ENCODE data around the gene VWA5B1.

The VWA5B1 gene

DNA sequence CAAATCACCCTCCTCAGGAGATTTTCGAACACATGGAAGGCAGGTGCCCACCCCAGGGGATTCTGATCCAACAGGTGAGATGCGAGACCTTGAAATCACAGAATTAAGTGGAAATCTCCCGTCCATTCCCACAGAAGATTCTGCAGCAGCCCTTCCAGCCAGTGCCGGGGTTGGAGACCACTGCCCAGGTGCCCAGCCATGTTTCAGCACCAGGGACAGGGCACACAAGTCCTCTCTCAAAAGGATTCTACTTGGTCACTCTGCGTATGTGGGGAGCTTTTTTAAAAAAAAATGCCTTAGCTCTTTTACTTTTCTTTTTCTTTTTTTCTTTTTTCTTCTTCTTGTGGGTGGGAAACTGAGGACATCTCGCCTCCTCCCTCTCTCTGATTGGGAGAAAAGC is 80.7 kb downstream of the VWA5B1 start:
- DNase-seq = no peak

DNA sequence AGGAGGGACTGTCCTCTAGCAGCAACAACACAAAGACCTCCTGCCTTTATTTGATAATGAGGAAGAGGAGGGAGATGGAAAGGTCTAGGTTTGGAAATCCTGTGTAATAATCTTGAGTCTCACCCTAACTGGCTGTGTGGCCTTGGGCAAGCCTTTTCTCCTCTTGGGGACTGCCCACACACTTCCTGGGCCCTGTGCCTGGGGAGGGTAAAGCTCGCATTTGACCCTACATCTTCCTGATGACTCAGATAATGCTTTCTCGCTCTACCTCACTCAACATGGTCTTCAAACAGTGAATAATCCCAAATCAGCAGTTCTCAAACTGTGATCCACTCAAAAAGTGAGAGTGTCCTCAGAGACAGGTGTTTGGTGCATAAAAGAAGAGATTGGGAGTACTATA is 81.2 kb downstream of the VWA5B1 start:
- no peak for DNase-seq

- no peak for DNase-seq
These were observed 82.0 kb downstream of the VWA5B1 start for GRCh38 chr1:20372676-20373075.

DNA sequence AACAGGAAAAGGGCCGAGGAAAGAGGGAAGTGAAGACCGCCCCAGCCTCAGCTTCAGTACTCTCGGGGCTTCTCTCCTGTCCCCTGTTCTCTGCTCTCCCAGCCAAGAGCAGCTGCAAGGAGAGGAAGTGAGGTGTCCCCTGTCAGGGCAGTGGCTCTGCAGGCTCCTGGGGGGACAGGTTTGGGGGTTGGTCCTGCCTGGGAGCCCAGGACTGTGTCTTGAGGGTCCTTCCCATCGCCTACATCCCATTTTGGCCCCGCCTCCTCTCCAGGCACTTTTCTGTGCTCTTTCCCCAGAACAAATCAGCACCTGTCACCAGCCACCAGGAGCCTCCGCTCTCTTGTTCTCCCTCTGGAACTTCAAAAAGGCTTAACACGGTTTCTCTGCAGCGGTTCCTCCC is 82.6 kb downstream of the VWA5B1 start:
- DNase-seq = no peak

DNA sequence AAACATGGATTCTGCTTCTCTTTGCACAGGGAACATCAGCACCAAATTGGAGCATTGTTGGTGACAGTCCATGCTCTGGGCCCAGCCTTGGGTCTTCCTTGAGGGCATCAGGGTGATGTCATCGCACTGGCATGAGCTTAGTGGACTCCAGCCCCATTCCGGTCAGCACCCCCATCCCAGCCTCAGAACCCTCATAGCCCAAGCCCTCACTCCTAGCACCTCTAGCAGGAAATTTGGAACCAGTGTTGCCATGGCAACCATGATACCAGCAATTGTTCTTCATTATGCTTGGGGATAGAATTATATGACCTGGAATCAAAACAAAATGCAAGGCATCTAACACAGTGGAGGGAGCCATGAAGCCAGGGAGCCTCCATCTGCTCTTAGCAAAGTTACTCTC is 83.1 kb downstream of the VWA5B1 start:
- DNase-seq = no peak

GRCh38 chr1:20375563-20375962 is 84.9 kb downstream of the VWA5B1 start:
- no peak for DNase-seq

- no peak for DNase-seq
These were observed 85.5 kb downstream of the VWA5B1 start for GRCh38 chr1:20376171-20376570.

GRCh38 chr1:20376880-20377494 is 86.3 kb downstream of the VWA5B1 start:
- DNase-seq = no peak

GRCh38 chr1:20377516-20378270 is 87.0 kb downstream of the VWA5B1 start:
- DNase-seq = no peak

DNA sequence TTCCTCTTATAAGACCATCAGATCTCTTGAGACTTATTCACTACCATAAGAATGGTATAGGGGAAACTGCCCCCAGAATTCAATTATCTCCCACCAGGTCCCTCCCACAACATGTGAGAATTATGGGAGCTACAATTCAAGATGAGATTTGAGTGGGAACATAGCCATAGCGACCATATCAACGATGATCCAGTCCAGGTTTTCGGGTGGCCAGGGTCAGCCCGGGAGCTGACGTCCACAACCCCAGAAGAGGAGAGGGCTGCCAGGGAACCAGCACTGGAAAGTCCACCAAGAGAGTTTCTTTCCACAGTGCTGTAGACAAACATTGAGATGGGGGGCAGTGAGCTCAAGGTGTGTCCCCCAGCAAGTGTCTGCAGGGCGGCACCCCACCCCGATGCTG is 88.4 kb downstream of the VWA5B1 start:
- no peak for DNase-seq

DNA sequence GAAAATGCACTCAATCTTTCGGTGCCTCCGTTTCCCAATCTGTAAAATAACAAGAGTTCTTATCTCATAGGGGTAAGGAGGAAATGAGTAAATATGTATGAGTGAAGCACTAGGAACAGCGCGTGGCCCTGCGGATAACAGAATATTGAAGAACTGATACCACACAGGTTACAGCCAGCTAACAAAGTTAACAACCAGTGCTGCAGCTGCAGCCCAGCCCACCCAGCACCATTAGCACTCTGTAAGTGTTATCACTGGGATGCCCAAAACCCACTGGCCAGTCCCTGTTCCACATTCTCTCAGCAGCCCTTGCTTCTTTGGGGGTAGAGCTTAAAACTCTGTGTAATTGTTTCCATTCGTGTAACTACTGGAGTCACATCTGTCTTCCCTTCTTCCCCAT is 89.5 kb downstream of the VWA5B1 start:
- DNase-seq = no peak

- DNase-seq = no peak
These were observed 90.0 kb downstream of the VWA5B1 start for GRCh38 chr1:20380616-20381035.

DNA sequence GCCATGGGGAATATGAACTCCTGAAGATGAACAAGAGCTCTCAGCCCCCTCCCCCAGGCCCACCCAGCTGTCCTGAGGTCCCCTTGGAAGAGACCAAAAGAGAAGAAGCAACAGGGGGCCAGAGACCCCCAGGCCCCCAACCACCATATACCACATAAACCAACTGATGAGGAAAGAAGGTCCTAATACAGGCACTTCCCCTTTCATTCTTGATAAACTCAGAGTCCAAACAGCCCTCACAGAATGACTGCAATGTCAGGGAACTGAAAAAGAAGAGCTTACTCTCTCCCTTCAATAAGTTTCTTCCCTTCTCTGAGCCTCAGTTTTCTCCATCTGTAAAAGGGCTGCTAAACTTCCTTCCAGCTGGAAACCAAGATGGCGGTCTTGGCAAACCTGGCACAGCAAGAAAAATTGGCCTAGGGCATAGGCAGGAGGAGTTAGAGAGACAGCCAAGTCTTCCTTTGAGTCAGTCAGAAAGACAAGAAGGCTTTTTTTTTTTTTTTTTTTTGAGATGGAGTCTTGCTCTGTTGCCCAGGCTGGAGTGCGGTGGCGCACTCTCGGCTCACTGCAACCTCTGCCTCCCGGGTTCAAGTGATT is 90.5 kb downstream of the VWA5B1 start:
- no peak for DNase-seq

GRCh38 chr1:20381961-20382360 is 91.3 kb downstream of the VWA5B1 start:
- no peak for DNase-seq

GRCh38 chr1:20382711-20383110 is 92.0 kb downstream of the VWA5B1 start:
- no peak for DNase-seq

- no peak for DNase-seq
These were observed 93.0 kb downstream of the VWA5B1 start for GRCh38 chr1:20383631-20384030.

GRCh38 chr1:20385630-20386029 is 95.0 kb downstream of the VWA5B1 start:
- DNase-seq = no peak

DNA sequence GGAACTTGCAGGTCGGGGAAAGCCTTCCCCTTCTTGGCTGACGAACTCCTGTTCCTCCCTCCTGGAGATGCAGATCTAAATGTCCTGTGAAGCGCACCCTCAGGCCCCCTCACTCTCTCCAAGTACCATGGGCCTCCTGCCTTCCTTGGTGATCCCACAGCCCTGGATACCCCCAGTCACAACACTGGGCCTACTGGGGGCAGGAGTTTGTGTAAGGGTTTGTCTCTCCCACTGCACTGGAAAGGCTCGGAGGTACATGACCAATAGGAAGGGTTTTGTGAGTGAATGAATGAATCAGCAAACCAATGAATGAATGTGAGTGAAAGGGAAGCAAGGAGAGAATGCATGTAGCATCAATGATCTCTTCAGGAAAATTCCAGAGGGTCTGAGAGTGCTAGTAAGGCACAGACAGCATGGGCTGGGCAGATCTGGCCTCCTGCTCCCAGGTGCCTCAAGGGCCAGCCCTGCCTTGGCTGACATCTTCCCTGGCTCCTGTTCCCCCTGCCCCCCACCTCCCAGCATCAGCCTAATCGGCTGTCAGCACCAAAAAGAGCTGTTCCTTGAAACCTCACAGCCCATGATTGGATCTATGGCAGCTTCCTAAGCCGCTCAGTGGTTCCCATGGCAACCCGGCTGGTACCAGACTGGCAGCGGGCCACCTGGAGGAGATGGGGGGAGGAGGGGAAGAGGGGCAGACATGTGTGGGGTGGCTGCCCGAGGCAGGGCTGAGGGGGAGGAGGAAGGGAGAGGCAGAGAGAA is 95.8 kb downstream of the VWA5B1 start:
- no peak for DNase-seq

GRCh38 chr1:20389571-20389970 is 98.9 kb downstream of the VWA5B1 start:
- no peak for DNase-seq

- DNase-seq = no peak
These were observed 100.1 kb downstream of the VWA5B1 start for GRCh38 chr1:20390589-20391331.

- no peak for DNase-seq
These were observed 104.6 kb downstream of the VWA5B1 start for GRCh38 chr1:20395255-20395654.

DNA sequence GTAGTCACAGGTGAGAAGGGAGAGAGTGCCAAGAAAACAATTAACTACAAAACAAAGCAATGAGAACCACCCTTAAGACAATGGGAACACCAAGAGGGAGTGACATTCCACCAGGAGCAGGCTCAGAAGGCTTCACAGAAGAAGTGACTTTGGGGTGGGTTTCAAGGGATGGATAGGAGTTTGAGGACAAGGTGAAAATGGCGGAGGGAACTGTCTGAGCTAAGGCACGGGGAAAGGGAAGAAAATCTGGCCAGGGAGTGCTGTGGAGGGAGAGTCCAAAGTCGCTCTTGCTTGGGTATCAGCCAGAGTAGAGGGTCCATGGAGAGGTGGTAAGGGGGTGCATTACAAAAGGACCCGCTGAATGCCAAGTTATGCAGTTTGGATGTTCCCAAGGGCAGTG is 108.1 kb downstream of the VWA5B1 start:
- DNase-seq = no peak

DNA sequence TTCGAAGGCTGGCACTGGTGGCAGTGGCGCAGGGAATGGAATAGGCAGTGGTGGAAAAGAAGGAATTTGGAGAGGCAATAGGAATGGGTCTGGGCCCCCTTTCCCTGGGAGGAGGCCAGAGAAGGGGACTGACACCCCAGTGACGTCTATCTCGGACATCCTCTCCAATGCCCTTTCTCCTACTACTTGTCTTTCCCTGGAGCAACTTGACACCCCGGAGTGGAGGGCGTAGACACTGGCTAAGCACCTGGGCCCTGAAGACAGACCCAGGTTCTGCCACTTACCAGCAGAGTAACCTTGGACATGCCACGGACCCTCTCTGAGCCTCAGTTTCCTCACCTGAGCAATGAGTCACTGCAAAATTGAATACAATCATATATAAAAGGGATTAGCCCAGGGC is 108.5 kb downstream of the VWA5B1 start:
- no peak for DNase-seq

Data from NCI-H774 (cell line).